Erythroblast (primary cell): ENCODE measurements around the gene RPS3.

ENCODE experiments used
- GATA1 ChIP-seq: IDR thresholded peaks from 2 replicates; pipeline ENCODE4 v1.6.1; 2011; ENCODE audit warnings: low read depth, mild to moderate bottlenecking, control low read depth, low read length, moderate library complexity
- POLR2A ChIP-seq: IDR thresholded peaks from 2 replicates; pipeline ENCODE4 v1.6.1; 2011; ENCODE audit warnings: mild to moderate bottlenecking, low read length

- TF ChIP-seq POLR2A (no peak), GATA1 (no peak)
Measured at GRCh38 chr11:75408957-75409219, 9.6 kb downstream of the RPS3 start.
